ENCODE measurements around the gene FGGY.
"Not testable (repeated sequence)": the region's sequence is repeated elsewhere in the genome, so short reads cannot be mapped to it uniquely, and the experiment has no call there.

The FGGY gene

DNA sequence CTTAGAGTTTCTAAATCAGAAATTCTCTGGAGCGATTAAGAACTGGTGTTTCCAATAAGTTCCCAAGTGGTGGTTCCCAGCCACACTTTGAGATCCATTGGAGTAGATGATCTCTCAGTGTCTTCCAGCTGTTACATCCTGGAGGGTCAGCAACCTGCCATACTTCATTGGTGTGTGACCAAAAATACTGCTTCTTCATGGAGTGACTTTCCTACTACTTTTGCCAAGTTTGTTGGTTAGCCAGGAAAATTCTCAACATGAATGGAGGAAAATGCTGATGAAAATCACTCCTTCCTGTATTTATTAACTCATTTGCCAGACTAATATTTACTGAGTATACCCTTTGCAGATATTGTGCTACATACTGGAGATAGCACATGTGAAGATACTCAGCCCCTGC lies 186.1 kb downstream of the FGGY start:
- DNase-seq (ENCODE audit: low spot score) = no peak

DNA sequence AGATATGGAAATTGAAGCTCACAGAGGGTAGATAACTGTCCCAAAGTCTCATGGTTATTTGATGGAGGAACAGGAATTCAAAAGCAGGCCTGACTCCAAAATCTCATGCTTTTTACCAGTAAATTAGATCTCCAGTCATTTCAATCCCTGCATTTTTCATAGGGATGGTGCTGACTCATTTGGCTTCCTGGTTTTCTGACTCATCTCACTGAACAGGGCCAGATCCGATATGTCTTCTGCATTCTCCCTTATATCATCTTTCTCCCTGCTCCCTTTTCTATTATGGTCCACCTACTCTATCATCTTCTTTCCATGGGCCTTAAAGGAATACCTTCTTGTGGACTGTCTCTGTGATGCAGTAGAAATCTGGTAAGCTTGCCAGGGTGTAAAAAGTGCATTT lies 187.2 kb downstream of the FGGY start:
- DNase-seq (ENCODE audit: low spot score) = no peak

DNA sequence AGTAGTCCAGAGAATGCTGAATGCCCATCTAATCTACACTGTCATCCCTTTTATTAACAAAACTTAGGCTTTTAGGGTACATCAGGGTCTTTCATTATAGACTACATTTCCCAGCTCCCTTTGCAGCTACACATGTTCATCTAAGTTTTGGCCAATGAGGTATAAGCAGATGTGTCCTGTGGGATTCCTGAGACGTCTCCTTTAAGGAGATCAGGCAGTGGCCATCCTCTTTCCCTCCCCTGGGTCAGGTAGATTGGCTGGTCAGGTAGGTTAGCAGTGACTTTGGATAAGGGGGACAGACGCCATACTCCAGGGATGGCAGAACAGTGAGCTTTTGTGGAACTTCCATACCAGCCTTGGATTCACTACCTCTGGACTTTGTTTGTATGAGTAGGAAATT lies 188.3 kb downstream of the FGGY start:
- DNase-seq (ENCODE audit: low spot score) = no peak

DNA sequence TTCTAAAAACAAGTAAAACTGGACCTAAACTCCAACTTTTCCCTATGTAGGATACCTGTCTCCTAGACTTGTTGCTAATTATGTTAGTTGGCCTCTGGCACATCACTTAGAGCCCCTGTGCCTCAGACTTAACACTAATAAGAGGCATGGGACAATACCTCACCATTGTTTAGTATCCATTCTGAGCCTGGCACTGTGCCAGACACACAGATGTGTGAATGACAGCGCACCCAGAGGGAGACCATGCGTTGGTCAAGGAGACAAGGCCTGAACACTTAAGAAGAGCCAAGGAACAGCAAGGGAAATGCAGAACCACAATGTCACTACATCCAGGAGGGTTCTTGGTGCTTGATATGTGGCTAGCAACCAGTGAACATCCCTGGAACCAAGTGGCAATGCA lies 189.1 kb downstream of the FGGY start:
- DNase-seq (ENCODE audit: low spot score) = no peak

DNA sequence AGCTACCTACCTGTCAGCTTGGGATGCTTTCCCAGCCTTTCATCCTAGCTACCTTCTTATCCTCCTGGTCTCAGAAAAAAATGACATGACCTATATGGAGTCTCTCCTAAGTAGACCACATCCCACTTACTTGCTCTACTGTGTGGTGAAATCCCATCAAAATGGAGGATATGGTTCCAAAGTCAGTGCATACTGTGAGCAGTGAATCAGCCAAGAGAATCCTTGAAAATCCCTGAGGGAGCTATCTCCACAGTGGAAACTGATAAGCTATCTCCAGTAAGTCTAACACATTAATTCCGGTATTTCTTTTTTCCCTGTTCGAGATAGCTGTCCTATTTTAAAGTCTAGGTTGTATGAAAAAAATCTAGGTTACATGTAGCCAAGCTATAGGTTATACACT lies 189.7 kb downstream of the FGGY start:
- no peak for DNase-seq (ENCODE audit: low spot score)

DNA sequence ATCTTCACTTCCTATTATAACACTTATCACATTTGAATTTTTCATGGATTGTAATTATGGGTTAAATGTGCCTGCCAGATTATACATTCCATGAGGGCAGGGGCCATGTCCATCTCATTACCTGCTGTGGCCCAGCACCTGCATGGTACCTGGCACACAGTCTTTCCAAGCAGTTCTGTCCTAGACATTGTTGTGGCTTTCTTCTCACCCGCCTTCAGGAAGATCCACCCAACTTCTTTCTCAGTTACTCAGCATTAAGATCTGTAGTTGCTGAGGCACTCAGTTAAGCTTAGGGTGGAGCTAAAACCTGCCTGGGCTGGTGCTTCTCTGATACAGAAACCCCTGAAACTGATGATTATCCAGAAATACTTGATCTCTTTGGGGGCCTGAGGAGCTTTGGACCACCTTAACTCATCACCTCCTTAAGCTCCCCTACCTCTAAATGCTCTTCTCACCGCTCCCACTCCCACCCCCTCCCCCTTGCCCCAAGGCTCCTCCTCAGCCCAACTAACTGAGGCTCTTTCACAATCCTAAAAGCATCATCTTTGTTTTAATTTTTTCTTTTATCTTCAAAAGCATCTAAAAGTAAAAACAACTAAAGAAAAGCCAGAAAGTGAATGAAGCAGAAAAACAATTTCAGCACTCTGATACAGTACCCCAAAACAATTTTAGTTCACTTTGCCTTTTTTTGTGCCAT lies 190.6 kb downstream of the FGGY start:
- no peak for DNase-seq (ENCODE audit: low spot score)

DNA sequence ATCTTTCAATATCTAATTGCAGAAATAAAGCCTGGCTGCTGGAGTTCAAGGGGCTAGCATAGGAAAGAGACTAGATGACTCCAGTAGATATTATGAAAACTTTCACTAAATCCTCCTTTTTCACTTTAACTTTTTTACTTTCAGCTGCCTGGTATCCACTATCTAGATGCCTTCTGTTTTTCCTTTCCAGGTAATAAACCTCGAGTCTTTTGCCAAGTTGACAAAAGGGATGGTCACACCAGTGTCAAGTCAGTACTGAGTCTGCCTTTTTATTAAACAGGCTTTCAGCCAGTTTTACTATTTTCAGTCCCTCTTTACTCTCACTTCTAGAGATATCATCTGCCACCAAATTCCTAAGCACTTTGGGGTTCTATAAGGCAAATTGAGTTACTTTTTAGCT lies 195.6 kb downstream of the FGGY start:
- DNase-seq (ENCODE audit: low spot score) = no peak

DNA sequence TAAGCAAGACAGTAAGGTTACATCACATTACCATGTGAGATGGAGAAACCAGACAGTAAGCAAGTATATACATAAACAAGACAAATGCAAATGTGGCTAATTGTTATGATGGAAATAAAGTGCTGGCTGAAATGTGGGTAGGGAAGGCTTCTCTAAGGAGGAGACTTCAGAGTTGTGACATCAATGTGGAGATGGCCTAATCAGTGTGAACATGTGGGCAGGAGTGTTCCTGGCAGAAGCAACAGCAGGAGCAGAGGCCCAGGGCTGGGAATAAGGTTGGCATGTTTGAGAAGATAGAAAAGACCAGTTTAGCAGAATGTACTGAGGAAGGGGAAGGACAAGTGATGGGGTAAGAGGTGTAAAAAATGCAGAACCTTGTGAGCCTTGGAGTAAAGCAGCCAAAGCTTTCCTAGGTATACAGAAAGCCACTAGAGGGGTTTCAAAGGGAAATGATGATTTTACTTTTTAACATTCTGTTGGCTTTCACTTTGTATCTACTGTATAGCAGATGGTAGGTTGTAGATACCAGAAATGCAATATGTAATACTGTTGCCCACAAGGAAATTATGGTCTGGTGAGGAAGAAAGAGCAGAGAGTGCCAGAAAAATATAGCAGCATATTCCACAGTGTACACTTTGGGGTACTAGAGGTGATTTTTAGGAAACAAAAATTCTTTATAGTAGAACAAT lies 197.4 kb downstream of the FGGY start:
- DNase-seq (ENCODE audit: low spot score) = no peak

DNA sequence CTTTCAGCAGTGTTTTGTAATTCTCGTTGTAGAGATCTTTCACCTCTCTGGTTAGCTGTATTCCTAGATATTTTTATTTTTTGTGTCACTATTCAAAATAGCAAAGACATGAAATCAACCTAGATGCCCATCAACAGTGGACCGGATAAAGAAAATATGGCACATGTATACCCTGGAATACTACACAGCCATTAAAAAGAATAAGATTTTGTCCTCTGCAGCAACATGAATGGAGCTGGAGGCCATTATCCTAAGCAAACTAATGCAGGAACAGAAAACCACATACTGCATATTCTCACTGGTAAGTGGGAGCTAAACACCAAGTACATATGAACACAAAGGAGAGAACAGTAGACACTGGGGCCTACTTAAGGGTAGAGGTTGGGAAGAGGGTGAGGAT lies 199.3 kb downstream of the FGGY start:
- DNase-seq (ENCODE audit: low spot score) = not testable (repeated sequence)

DNA sequence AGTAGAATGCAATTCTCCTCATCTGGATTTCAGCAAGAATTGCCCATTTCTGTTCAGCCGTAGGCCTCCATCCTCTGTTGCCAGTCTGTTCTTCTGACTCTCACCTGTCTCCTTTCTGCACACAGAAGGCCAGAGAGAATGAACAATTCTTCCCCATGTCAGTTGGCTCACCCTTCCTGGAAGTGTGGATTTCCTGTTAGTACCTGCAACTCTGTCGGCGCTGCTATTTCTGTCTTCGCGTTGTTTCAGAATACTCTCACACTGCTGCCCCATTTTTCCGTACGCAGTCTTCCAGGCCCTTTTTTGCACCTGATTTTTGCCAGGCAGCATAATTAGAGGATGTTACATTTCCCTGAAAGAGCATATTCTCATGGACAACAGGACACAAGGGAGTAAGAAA lies 200.7 kb downstream of the FGGY start:
- DNase-seq (ENCODE audit: low spot score) = no peak

DNA sequence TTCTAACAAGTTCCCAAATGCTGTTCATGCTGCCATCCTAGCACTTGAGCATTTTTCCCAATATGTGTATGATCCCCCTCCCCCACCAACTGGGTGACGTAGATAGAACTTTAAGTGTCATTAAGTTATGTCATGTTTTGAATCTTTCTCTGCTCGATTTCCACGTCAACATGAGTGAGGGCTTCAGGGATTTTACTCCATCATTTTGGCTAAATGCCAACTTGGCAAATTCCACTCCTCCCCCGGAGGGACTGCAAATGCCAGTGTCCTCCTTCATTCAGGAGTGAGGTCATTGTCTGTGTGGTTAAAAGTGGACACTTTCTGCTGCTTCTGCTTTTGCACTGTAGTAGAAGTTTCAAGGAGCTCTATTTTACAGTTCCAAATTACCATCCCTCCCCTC lies 201.7 kb downstream of the FGGY start:
- DNase-seq (ENCODE audit: low spot score) = no peak

DNA sequence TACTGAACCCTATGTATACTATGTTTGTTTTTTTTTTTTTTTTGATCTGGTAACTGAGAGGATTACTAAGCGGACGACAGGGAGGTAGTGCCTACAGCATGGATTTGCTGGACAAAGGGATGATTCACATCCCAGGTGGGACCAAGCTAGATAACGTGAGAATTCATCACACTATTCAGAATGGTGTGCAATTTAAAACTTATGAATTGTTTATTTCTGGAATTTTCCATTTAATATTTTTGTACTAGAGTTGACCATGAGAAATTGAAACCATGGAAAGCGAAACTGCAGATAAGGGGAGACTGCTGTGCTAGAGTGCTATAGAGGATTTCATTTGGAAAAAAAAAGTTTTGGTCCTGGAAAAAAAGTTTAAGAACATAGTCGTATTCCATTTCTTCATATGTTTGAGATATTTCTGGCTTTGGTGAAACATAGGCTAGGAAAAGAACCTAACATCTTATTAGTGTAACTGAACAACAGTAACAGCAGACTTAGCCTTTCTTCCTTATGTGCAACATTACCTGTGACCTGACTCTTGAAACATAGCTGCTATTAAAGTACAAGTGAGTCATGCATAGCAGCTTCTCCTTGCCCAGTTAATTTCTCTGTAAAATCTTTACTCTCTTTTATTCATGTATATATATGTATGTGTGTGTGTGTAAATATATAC lies 202.5 kb downstream of the FGGY start:
- no peak for DNase-seq (ENCODE audit: low spot score)

DNA sequence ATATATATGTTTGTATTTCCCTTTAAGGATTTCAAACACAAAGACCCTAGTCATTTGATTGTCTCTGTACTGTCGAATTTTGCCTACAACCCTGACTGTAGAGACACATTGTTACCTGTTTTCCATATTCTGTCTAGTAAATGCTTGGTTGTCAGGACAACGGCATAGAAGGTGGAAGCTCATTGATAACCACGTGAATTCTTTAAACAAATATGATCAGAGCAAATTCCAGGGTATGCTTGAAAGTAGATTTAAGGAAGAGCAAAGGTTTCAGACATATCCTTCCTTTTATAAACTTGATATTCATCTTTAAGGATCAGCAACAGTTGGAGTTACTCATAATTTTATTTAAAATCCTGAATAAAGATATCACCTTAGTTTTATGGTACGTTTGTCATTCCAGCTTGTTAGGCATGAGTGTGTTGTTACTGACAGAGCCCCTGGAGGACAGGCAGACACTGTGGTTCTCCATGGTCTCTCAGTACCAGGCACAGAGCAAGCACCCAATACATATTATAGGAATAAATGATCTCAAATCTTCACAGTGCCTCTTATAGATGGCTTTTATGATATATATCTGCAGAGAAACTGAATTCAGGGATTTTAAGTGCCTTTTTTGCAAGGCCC lies 203.2 kb downstream of the FGGY start:
- DNase-seq (ENCODE audit: low spot score) = no peak

DNA sequence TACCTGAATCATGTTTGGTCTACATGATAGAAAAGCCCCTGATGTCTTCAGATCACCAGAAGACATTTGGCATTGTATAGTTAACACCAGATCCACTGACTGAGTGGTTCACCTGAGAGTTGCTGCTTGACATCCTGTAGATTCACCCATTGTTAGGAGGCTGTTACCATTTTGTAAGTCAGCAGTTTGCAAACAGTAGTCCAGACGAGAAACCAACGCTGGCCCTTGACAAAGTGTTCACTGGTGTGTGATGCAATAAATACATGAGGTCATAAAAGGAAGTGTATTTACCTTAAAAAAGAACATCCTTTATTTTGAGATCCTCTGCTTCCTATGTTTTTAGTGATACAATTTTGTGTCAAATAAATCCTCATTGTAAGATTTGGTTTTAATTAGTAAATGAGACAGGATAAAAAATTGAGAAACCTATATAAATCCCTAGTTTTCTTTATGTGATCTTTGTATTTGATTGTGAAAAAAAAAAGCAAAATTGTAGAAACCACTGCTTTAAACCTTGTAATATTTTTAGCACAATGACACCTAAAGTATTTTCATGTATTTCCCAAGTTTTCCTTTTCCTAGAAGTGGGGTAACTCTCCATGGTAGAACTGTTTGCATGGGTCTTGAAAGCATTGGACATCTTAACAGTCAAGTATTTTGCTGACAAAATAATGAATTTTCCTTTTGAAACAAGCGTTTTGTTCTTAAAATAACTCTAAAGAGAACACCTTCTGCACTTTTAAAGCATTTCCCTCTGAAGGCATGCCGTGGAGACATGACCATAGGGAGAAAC lies 204.3 kb downstream of the FGGY start:
- DNase-seq (ENCODE audit: low spot score) = no peak

DNA sequence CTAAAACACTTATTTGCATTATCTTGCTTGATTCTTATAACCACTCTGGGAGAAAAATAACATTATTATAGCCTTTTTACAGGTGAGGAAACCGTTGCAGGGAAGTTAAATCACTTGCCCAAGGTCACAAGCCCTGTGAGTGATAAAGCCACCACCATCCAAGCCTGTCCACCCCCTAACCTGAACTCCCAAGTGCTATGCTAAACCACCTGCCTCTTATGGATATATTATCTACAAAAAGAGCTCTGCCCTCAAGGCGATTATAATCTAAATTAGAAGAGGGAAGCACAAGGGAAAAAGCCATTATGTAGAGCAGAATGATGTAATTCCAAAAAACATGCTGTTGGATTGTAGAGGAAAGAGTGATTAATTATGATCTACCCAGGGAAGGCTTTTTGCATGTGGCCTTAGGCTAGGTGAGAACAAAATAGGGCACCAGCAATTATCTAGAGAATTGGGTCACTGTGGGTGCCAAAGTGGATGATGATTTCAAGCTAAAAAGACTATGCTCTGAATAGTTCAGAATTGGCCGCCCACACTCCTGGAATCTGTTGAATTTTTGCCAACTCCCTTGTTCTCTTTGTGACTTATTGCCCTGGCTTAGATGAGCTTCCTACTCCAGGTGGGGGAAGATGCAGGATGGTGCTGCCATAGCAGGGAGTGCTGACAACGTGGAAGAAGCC lies 205.3 kb downstream of the FGGY start:
- no peak for DNase-seq (ENCODE audit: low spot score)

DNA sequence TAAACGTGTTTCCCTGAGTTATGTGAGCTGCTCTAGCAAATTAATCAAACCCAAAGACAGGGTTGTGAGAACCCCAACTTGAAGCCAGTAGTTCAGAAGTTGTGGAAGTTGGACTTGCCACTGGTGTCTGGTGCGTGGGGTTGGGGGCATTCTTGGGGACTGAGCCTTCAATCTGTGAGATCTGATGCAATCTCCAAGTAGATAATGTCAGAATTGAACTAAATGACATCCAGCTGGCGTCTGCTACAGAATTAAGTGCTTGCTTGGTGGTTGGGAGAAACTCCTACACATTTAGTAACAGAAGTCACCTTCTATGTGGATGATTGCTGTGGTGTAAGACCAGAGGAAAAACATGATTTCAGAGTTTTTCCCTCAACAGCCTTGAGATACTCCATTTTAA lies 207.4 kb downstream of the FGGY start:
- DNase-seq (ENCODE audit: low spot score) = no peak

DNA sequence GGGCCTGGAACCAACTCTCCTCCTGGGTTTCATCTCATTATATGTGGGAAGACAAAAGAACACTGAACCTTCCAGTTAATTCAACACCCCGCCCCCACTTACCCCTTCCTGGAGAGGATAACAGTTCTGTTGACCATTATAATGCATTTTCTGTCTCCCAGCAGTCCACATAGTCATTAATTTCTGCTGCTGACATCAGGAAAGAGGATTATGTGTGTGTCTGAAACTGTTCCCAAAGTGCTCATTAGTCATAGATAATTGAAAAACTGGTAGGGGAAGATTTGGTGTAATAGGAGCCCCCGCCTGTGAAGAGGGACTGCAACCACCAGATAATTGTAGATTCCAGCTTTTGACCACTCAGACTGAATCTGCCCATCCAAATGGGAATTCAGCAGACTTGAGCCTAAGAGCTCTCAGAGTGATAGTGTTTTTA lies 208.7 kb downstream of the FGGY start:
- DNase-seq (ENCODE audit: low spot score) = no peak

DNA sequence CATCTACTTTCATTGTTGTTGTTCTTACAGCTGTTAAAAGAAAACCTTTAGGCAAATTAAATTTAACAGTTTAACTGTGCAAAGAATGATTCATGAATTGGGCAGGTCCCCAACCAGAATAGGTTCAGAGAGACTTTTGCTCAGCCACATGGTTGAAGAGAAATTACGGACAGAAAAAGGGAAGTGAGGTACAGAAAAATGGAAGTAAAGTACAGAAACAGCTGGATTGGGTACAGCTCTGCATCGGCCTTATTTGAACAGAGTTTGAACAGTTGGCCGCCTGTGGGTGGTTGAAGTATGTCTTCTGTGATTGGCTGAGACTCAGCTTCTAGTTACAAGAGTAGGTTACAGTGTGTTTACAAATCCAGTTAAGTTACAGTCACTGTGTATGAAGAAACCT lies 210.1 kb downstream of the FGGY start:
- DNase-seq (ENCODE audit: low spot score) = no peak

DNA sequence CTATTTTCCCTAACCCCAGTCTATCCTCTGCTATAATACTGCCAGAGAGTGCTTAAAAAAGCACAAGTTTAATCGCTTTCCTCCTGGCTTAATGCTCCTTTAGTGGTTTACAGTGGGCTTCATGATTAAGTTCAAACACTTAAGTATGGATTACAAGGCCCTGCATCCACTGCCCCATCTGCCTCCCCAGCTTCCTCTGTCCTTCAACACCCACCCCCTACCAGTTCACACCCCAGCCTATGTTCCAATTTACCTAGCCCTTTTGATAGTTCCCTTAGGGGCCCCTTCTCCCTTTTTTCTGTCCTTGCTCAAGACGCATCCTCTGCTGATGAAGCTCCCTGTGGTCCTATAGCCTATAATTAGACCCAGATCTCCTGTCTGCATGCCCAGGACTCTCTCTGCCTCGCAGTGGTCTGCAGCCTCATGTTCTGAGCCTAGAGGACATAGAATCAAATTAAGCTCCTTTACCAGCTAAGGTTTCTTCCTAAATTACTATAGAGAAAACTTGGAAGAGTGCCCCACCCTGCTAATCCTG lies 212.5 kb downstream of the FGGY start:
- DNase-seq (ENCODE audit: low spot score) = no peak

DNA sequence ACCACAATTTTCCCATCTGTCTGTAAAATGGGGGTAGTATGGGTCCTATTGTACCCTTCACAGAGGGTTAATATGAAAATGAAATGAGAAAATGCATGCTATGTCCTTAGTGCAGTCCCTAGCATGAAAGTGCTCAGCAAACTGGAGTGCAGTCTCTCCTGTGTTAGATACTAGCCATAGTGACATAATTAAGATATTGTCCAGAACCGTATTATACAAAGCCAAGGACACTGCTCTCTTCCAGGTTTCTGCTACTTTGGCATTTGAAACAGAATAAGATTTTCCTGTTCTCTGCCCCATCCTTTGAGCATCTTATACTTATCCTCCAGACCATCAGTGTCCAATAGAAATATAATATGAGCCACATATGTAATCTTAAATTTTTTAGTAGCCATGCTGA lies 213.4 kb downstream of the FGGY start:
- DNase-seq (ENCODE audit: low spot score) = no peak

Measured in hematopoietic multipotent progenitor cell treated with erythropoietin and hydrocortisone succinate and interleukin-3 and kit ligand, for 15 days (in vitro differentiated cells).